Measurements from ENCODE around the gene GPR158. TPM values are rescaled to one million over a fixed set of nuclear protein-coding genes. Genes with fewer than 3 reads are reported as not detected.

The GPR158 gene
- total RNA-seq, 1 donor = 0.18 TPM

- no peak overlapping the region for H3K4me3 ChIP-seq (ENCODE audit: low read depth, low read length)
- DNase-seq (ENCODE audit: low read depth) = no peak
- TF ChIP-seq, protein P1, sequence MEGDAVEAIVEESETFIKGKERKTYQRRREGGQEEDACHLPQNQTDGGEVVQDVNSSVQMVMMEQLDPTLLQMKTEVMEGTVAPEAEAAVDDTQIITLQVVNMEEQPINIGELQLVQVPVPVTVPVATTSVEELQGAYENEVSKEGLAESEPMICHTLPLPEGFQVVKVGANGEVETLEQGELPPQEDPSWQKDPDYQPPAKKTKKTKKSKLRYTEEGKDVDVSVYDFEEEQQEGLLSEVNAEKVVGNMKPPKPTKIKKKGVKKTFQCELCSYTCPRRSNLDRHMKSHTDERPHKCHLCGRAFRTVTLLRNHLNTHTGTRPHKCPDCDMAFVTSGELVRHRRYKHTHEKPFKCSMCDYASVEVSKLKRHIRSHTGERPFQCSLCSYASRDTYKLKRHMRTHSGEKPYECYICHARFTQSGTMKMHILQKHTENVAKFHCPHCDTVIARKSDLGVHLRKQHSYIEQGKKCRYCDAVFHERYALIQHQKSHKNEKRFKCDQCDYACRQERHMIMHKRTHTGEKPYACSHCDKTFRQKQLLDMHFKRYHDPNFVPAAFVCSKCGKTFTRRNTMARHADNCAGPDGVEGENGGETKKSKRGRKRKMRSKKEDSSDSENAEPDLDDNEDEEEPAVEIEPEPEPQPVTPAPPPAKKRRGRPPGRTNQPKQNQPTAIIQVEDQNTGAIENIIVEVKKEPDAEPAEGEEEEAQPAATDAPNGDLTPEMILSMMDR (IDR thresholded peaks at IDR 0.05; ENCODE audit: insufficient read depth, low read length) = no peak
These were observed 454.5 kb downstream of the GPR158 start for GRCh38 chr10:25629333-25629732.

GRCh38 chr10:25631471-25631870 lies 456.7 kb downstream of the GPR158 start:
- no peak overlapping the region for H3K4me3 ChIP-seq (ENCODE audit: low read depth, low read length)
- no peak for DNase-seq (ENCODE audit: low read depth)
- TF ChIP-seq, protein P1 (IDR thresholded peaks at IDR 0.05; ENCODE audit: insufficient read depth, low read length) = no peak

DNA sequence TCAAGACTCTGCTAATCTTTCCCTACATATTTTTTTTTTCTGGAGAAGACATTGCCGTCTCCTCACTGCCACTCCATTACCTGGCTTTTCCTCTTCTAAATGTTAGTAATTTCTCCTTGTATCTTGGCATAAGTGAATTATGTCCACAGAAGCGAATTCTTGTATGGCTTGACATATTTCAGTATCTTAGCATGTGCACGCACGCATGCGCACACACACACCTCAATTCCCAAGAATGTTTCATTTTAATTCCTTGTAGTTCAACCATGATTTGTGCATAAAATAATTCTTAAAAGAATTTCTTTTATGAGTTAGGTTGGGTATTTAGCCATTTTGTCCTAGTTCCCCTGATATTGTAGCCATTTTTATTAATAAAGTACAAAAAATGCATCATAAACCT lies 458.0 kb downstream of the GPR158 start:
- no peak for DNase-seq (ENCODE audit: low read depth)
- no peak overlapping the region for H3K4me3 ChIP-seq (ENCODE audit: low read depth, low read length)
- TF ChIP-seq, protein P1 (IDR thresholded peaks at IDR 0.05; ENCODE audit: insufficient read depth, low read length) = no peak

- DNase-seq (ENCODE audit: low read depth) = no peak
- H3K4me3 ChIP-seq (ENCODE audit: low read depth, low read length) = no peak overlapping the region
- TF ChIP-seq, protein P1 (IDR thresholded peaks at IDR 0.05; ENCODE audit: insufficient read depth, low read length) = no peak
These were observed 458.7 kb downstream of the GPR158 start for GRCh38 chr10:25633542-25633941.

GRCh38 chr10:25639646-25640045 lies 464.8 kb downstream of the GPR158 start:
- no peak for DNase-seq (ENCODE audit: low read depth)
- H3K4me3 ChIP-seq (ENCODE audit: low read depth, low read length) = no peak overlapping the region
- TF ChIP-seq, protein P1 (IDR thresholded peaks at IDR 0.05; ENCODE audit: insufficient read depth, low read length) = no peak

DNA sequence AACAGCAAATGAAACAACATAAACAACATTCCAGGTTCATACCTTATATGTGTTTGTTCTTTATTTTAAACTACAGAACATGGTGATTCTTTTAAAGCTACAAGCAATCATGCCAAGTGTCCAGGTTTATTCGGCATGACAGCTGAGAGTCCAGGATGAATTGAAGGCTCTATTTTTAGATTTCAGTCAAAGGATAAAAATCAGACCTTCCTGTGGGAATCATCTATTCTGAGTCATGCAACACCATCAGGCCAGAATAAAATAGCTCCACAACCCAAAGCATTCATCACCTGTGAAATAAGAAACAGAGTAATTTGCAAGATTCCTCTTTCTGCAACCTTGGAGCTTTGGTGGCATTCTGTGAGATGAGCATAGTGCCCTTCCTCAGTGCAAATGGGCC lies 466.8 kb downstream of the GPR158 start:
- no peak overlapping the region for H3K4me3 ChIP-seq (ENCODE audit: low read depth, low read length)
- TF ChIP-seq, protein P1 (IDR thresholded peaks at IDR 0.05; ENCODE audit: insufficient read depth, low read length) = no peak
- no peak for DNase-seq (ENCODE audit: low read depth)

GRCh38 chr10:25642721-25643120 lies 467.9 kb downstream of the GPR158 start:
- TF ChIP-seq, protein P1 (IDR thresholded peaks at IDR 0.05; ENCODE audit: insufficient read depth, low read length) = no peak
- H3K4me3 ChIP-seq (ENCODE audit: low read depth, low read length) = no peak overlapping the region
- DNase-seq (ENCODE audit: low read depth) = no peak
